ENCODE data around the gene EPN1.
"Not testable (repeated sequence)": the region's sequence is repeated elsewhere in the genome, so short reads cannot be mapped to it uniquely, and the experiment has no call there.

Gene EPN1

DNA sequence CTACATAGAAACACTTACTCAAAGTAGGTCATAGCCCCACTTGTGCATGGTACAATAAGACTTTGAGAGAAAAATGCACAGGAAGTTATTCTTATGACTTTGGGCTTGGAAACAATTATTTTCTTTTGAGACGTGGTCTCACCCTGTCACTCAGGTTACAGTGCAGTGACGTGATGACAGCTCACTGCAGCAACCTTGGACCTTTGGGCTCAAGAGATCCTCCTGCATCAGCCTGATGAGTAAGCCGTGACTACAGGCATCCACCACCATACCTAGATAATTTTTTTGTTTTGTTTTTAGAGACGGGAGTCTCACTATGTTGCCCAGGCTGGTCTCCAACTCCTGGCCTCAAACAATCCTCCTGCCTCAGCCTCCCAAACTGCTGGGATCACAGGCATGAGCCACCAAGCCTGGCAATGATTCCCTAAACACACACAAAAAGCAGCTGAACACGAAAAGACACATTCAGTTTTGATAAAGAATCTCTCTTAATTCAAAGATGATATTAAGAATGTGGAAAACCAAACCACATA is 45.3 kb downstream of the EPN1 start:
- no peak for DNase-seq (ENCODE audit: low read depth, low spot score)

GRCh38 chr19:55720801-55721200 is 45.8 kb downstream of the EPN1 start:
- no peak for DNase-seq (ENCODE audit: low read depth, low spot score)

DNA sequence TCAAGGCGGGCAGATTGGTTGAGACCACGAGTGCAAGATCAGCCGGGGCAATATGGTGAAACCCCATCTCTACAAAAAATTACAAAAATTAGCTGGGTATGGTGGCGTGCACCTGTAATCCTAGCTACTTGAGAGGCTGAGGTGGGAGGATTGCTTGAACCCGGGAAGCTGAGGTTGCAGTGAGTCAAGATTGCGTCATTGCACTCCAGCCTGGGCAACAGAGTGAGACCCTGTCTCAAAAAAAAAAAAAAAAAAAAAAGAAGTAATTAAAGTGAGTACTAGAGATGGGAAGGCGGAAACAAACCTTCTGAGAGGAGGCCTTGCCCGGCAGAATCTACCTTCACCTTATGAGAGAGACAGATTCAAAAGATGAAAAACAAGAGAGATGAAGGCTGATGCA is 48.5 kb downstream of the EPN1 start:
- no peak for DNase-seq (ENCODE audit: low read depth, low spot score)

GRCh38 chr19:55730378-55730777 is 55.4 kb downstream of the EPN1 start:
- not testable (repeated sequence) for DNase-seq (ENCODE audit: low read depth, low spot score)

DNA sequence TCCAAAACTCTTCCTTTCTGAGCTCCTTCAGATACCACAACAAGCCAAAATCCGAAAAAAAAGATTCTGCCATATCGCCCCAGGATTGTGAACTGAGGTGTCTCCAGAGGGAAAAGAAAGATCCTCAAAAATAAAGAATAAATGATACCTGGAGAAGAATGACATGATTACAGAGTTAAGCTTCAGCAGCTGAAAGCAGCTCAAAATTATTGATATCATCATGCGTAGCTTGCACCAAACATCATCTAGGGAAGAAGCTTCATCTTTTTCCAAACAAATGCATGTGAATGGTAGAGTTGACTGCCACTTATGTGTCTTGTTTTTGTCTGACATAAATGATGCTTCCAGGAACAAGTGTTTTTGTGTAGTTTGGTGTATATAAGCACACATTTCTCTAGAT is 63.3 kb downstream of the EPN1 start, which contains the start of gene NLRP9:
Gene NLRP9, minus strand, starts transcription at position 101 of the 400 bp plus-strand sequence. Its CDS starts 28 bp downstream, at position 73.
- no peak for DNase-seq (ENCODE audit: low read depth, low spot score)

GRCh38 chr19:55750715-55751114 is 75.7 kb downstream of the EPN1 start:
- no peak for DNase-seq (ENCODE audit: low read depth, low spot score)

DNA sequence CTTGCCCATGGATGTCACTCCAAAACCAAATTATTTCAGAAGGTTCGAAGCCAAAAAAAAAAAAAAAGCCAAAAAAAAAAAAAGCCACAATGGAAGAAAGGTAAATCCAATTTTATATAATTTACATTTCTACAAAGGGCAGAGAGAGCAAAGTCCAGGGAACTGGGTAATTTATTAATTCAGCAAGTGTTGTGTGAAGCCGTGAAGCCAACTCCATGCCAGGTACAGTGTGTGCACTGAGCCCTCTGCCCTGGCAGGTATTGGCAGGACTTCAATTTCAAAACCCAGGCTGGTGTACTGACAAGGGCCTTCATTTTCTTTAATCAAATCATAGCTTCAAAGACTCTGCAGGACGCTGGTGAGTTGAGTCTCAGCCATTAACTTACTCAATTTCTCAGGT is 78.4 kb downstream of the EPN1 start:
- DNase-seq (ENCODE audit: low read depth, low spot score) = no peak

- DNase-seq (ENCODE audit: low read depth, low spot score) = not testable (repeated sequence)
Observed at GRCh38 chr19:55756808-55757207, 81.8 kb downstream of the EPN1 start.

DNA sequence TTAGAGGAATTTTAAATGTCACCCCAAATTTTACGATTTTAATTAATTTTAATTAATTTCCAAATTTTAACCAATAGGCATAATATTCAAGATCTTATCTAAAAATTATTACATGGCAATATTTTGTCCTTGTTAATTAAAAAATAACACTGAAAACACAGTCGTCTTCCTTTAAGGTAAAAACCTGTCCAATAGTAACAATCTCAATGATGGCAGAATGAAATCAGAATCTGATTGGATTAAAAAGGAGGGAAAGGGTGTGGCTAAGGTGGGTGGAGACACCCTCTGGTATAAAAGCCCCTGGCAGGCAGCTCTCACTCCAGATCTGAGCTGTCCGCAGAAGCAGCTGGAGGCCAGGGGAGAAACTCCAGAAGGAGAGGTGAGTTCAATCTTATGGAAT is 83.8 kb downstream of the EPN1 start, which contains the start of gene RFPL4A:
Gene RFPL4A, plus strand, starts transcription at position 301 of the 400 bp plus-strand sequence. CDS start 2,704 bp downstream, outside the sequence.
- not testable (repeated sequence) for DNase-seq (ENCODE audit: low read depth, low spot score)

Measured in brain pericyte (primary cell).